GM21717 (cell line): ENCODE data around the gene SAG.

ENCODE experiments used
- ATAC-seq: cut with Tn5 transposase; IDR thresholded peaks from one replicate; pipeline ENCODE4 v1.9.1; 2021; ENCODE audit warnings: mild to moderate bottlenecking, moderate library complexity; ENCODE audit not compliant: unreplicated experiment

SAG gene

GRCh38 chr2:233287871-233288270, 19.7 kb upstream of the SAG start:
- ATAC-seq: no peak

- no peak for ATAC-seq
Measured at GRCh38 chr2:233288663-233289062, 19.0 kb upstream of the SAG start.

GRCh38 chr2:233289648-233290047, 18.0 kb upstream of the SAG start:
- ATAC-seq: no peak

GRCh38 chr2:233290051-233290845, 17.4 kb upstream of the SAG start:
- ATAC-seq: no peak

- no peak for ATAC-seq
Measured at GRCh38 chr2:233295891-233296290, 11.7 kb upstream of the SAG start.

GRCh38 chr2:233297076-233297475, 10.5 kb upstream of the SAG start:
- no peak for ATAC-seq

- ATAC-seq: no peak
Measured at GRCh38 chr2:233300401-233300800, 7.2 kb upstream of the SAG start.

GRCh38 chr2:233301248-233301647, 6.4 kb upstream of the SAG start:
- ATAC-seq: no peak

- ATAC-seq: no peak
Measured at GRCh38 chr2:233301811-233302210, 5.8 kb upstream of the SAG start.

GRCh38 chr2:233303252-233303651, 4.4 kb upstream of the SAG start:
- no peak for ATAC-seq

- no peak for ATAC-seq
Measured at GRCh38 chr2:233311241-233311926, 3.8 kb downstream of the SAG start.

- no peak for ATAC-seq
Measured at GRCh38 chr2:233312874-233313273, 5.3 kb downstream of the SAG start.

- ATAC-seq: no peak
Measured at GRCh38 chr2:233314180-233314925, 6.7 kb downstream of the SAG start.

- no peak for ATAC-seq
Measured at GRCh38 chr2:233317196-233317943, 9.8 kb downstream of the SAG start.

- ATAC-seq: no peak
Measured at GRCh38 chr2:233319256-233319655, 11.6 kb downstream of the SAG start.

GRCh38 chr2:233320470-233320869, 12.9 kb downstream of the SAG start:
- ATAC-seq: no peak

GRCh38 chr2:233321166-233321565, 13.6 kb downstream of the SAG start:
- no peak for ATAC-seq

- ATAC-seq: no peak
Measured at GRCh38 chr2:233323851-233324250, 16.2 kb downstream of the SAG start.

- ATAC-seq: no peak
Measured at GRCh38 chr2:233325256-233325655, 17.6 kb downstream of the SAG start.

GRCh38 chr2:233325814-233326213, 18.2 kb downstream of the SAG start:
- ATAC-seq: no peak

- ATAC-seq: no peak
Measured at GRCh38 chr2:233326500-233326899, 18.9 kb downstream of the SAG start.
